ENCODE measurements around the gene DUSP8.

Gene DUSP8

GRCh38 chr11:1566381-1567051 lies 5.6 kb downstream of the DUSP8 start:
- no peak for DNase-seq

DNA sequence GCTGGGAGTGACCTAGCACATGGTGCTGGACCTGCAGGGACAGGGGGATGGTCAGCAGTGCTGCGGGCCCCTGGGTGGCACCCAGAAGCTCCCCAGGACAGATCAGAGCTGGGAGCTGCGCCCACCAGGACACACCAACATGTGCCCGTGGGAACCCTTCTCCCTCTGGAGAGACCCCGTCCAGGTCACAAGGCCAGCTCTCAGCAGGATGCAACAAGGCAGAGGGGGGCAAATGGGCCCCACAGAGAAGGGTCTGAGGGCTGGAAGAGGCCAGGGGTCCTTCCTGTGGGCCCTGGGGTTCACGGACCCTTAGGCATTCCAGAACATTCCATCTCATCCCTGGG lies 6.2 kb downstream of the DUSP8 start:
- DNase-seq: no peak

DNA sequence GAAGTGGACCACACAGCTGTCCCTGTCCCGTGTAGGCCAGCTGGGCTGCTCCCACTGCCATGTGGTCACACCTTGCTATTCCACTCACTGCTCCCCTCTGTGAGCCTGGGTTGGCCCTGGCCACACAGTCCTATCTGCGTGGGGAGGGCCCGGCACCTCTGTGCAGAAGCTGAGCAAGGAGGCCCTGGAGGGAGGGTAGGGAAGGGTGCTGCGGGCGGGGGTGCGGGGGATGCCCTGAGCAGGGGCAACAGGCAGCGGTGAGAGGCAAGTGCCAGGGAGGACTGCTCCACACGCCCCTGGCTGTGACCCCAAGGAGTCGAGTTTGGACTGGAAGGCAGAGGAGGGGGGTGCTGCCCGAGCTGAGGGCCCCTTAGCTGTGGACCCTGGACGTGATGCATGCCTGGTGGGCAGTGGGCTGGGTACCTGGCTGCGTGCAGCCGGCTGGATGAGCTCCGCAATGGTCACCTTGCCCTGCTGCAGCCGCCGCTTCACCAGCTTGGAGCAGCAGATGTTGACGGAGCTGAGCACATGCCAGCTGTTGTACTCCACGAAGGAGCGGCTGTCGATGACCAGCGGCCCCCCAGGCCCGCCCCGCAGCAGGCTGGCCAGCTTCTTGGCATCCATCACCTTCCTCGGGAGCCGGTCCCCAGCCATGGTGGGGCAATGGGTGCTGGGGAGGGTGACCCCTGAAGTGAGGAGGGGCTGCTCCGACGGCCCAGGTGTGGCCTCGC lies 6.7 kb downstream of the DUSP8 start:
- no peak for DNase-seq

DNA sequence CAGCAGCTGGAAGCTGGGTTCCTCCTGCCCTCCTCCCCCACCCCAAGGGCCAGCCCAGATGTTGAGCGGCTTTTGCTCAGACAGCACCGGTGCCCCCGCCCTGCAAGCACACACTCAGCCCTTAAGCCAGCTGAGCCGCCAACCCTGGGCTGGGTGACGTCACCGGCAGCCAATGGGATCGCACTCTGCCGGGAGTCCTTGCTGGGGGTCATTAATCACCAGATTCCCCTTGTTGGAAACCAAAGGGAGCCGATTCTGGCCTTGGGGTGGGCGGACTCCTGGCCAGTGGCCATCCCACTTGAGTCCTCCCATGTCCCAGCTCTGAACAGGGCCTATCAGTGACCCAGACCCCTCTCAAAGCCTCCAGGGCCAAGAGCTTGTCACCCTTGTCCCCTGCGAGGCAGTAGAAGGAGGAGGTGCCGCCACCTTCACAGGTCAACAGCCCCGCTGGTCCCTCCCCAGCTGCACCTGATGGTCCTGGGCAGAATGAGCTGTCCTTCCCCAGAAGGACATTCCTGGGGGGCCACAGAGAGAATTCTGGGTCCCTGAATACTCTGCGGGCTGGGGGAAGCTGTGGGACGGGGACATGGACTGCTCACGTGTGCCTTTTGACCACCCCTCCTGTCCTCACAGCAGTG lies 7.4 kb downstream of the DUSP8 start:
- DNase-seq: peak in 34 of 56 donors; percentile 22 to 93 (median 56)

GRCh38 chr11:1563697-1564534 lies 8.2 kb downstream of the DUSP8 start:
- DNase-seq: no peak

DNA sequence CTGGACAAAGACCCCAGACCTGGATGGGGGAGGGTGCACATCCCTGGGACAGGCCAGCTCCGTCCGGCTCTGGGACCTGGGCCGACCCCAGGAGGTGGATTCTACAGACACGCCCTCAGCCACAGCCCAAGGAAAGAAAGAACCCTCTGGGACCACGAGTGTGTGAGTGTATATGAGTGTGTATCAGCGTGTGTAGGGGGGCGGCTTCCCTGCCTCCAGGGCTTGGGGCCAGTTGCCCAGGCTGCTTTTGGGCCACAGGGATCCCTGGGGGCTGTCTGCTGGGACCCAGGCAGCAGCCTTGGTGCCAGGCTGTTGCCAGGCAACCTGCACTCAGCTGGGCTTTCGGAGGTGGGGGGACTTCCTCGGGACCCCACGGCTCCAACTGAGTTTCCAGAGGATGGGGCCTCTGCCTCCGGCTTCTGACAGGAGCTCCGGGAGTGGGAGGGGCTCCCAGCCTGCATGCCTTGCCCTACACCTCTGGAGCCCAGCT lies 8.9 kb downstream of the DUSP8 start:
- no peak for DNase-seq

DNA sequence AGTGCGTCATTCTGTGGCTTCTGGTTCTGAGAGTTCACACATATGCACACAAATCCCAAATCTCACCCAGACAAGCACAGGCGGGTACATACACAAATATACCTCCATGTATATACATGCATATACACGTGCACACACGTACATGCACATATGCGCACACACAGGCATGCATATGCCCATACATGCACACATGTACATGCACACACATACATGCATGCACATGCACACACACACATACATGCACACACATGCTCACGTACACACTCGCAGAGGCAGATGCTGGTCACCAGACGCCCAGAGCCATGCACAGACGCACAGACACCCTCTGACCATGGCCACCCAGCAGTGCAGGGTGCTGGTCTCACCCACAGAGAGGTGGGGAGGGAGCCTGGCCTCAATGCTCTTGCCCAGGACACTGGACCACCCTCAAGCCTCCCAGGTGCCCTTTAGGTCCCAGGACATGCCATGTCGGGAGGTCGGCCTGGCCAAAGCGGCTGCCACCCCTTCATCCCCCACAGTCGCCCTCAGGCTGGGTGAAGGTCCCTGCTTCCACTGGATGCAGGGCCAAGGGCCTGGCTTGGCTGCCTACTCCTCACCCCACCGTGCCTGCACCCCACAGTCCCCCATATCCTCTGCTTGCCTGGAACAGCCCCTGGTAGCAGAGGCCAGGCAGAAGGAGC lies 9.5 kb downstream of the DUSP8 start:
- no peak for DNase-seq

DNA sequence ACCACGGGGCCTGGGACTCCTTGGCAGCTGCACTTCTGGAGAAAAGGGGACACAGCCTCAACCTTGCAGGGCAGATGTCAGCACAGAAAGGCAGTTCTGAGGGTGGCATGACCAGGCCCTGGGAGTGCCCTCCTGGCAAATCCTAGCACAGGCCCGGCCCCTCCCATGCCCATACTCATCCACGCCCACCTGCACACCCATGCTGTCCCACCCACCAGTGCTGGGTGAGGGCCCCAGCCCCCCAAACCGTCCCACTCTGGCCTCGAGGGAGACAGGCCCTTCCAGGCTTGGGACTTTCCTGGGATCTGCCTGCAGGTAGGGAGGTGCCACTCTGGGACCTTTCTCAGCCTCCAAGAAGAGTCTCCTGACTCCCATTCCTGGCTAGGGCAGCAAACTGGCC lies 10.1 kb downstream of the DUSP8 start:
- DNase-seq: no peak

- DNase-seq: no peak
Measured at GRCh38 chr11:1561266-1561665, 10.8 kb downstream of the DUSP8 start.

DNA sequence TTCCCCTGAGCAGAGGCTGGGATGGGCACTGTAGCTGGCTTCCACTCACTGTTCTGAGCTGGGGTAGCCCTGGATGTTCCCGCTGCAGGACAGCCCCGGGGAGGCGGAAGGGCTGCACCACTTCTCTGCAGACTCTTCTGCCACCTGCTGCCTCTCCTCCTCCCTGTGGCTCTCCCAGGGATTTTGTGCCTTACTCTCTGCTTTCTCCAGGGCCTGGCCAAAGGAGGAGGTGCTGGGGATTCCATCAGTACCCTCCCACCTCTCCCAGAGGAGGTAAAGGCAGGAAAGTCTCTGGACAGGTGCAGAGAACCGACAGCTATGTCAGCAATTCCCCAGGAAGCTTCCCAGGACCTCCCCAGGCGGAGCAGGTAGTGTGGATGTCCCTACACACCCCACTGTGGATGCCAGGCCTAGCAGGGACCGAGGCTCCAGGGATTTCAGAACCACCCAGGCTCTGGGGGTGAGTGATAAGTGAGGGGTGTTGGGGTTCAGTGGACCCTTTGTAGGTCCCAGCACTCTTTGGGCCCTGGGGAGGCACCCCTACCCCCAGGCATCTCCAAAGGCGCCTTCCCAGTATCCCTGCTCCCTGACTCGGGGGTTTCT lies 11.3 kb downstream of the DUSP8 start:
- DNase-seq: no peak

- no peak for DNase-seq
Measured at GRCh38 chr11:1560002-1560648, 11.9 kb downstream of the DUSP8 start.

GRCh38 chr11:1559111-1559951 lies 12.7 kb downstream of the DUSP8 start:
- peak in 54 of 56 donors; percentile 42 to 98 (median 90) for DNase-seq

DNA sequence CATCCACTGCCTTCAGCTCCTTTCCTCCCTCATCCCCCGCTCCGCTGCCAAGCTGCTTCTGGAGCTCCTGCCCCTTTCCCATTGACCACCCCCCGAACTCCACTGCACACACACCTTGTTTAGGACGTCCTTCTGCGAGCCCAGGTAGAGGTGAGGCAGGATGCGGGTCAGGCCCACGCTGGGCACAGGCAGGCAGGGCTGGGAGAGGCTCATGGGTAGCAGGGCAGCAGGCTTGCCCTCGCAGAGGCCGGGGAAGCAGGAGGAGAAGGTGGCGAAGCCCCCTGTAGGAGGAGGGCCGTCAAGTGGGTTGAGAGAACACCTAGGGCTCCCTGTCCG lies 13.3 kb downstream of the DUSP8 start:
- no peak for DNase-seq

GRCh38 chr11:1557904-1558774 lies 13.9 kb downstream of the DUSP8 start:
- DNase-seq: peak in 5 of 56 donors; percentile 22 to 53 (median 36)

GRCh38 chr11:1557051-1557884 lies 14.8 kb downstream of the DUSP8 start:
- no peak for DNase-seq

- no peak for DNase-seq
Measured at GRCh38 chr11:1556278-1556902, 15.7 kb downstream of the DUSP8 start.

- DNase-seq: no peak
Measured at GRCh38 chr11:1555713-1556153, 16.3 kb downstream of the DUSP8 start.

Measured in nucleus accumbens (tissue), 56 donors.